SW480 (cell line): ENCODE measurements around the gene RPL13.

Source experiments
- DNase-seq: peaks from one replicate; pipeline ENCODE4 v3.0.0-alpha.2; 2016; ENCODE audit warnings: low spot score

The RPL13 gene

GRCh38 chr16:89560378-89561141, at the start of gene RPL13:
Gene RPL13, plus strand, starts transcription at chr16:89560682. Its CDS starts 278 bp downstream, at chr16:89560960.
- DNase-seq: peak; percentile 94

GRCh38 chr16:89511374-89511773, 49.1 kb upstream of the RPL13 start:
- no peak for DNase-seq

- DNase-seq: no peak
Measured at GRCh38 chr16:89512453-89512852, 48.0 kb upstream of the RPL13 start.

- no peak for DNase-seq
Measured at GRCh38 chr16:89517128-89517527, 43.4 kb upstream of the RPL13 start.

- no peak for DNase-seq
Measured at GRCh38 chr16:89519881-89520280, 40.6 kb upstream of the RPL13 start.

- DNase-seq: no peak
Measured at GRCh38 chr16:89522287-89522686, 38.2 kb upstream of the RPL13 start.

GRCh38 chr16:89523680-89524344, 36.7 kb upstream of the RPL13 start:
- DNase-seq: no peak

GRCh38 chr16:89525146-89525913, 35.2 kb upstream of the RPL13 start:
- DNase-seq: no peak

GRCh38 chr16:89529097-89529496, 31.4 kb upstream of the RPL13 start:
- DNase-seq: no peak

- no peak for DNase-seq
Measured at GRCh38 chr16:89530401-89531381, 29.8 kb upstream of the RPL13 start.

- DNase-seq: no peak
Measured at GRCh38 chr16:89531821-89532526, 28.5 kb upstream of the RPL13 start.

- no peak for DNase-seq
Measured at GRCh38 chr16:89534252-89534756, 26.2 kb upstream of the RPL13 start.

GRCh38 chr16:89536371-89536770, 24.1 kb upstream of the RPL13 start:
- DNase-seq: no peak

- no peak for DNase-seq
Measured at GRCh38 chr16:89536886-89537548, 23.5 kb upstream of the RPL13 start.

GRCh38 chr16:89537549-89537925, 22.9 kb upstream of the RPL13 start:
- DNase-seq: no peak

- no peak for DNase-seq
Measured at GRCh38 chr16:89538286-89538685, 22.2 kb upstream of the RPL13 start.

- DNase-seq: no peak
Measured at GRCh38 chr16:89540557-89540956, 19.9 kb upstream of the RPL13 start.

- DNase-seq: no peak
Measured at GRCh38 chr16:89541792-89542191, 18.7 kb upstream of the RPL13 start.

GRCh38 chr16:89544113-89544512, 16.4 kb upstream of the RPL13 start:
- DNase-seq: no peak

GRCh38 chr16:89544713-89545043, 15.8 kb upstream of the RPL13 start:
- no peak for DNase-seq
